GM21390 (cell line): ENCODE results near the gene FMN2.

Source experiments
- ATAC-seq: cut with Tn5 transposase; IDR thresholded peaks from one replicate; pipeline ENCODE4 v1.9.1; 2021; ENCODE audit not compliant: unreplicated experiment

The FMN2 gene

GRCh38 chr1:240349695-240350094 lies 258.0 kb downstream of the FMN2 start:
- no peak for ATAC-seq

GRCh38 chr1:240350910-240351331 lies 259.2 kb downstream of the FMN2 start:
- ATAC-seq: no peak

- ATAC-seq: no peak
These were observed 260.0 kb downstream of the FMN2 start for GRCh38 chr1:240351690-240352089.

- ATAC-seq: no peak
These were observed 261.1 kb downstream of the FMN2 start for GRCh38 chr1:240352769-240353168.

- no peak for ATAC-seq
These were observed 264.9 kb downstream of the FMN2 start for GRCh38 chr1:240356568-240356967.

- no peak for ATAC-seq
These were observed 270.4 kb downstream of the FMN2 start for GRCh38 chr1:240362046-240362445.

- no peak for ATAC-seq
These were observed 271.1 kb downstream of the FMN2 start for GRCh38 chr1:240362826-240363225.

- ATAC-seq: no peak
These were observed 271.6 kb downstream of the FMN2 start for GRCh38 chr1:240363315-240363714.

- no peak for ATAC-seq
These were observed 272.2 kb downstream of the FMN2 start for GRCh38 chr1:240363914-240364313.

- ATAC-seq: no peak
These were observed 275.0 kb downstream of the FMN2 start for GRCh38 chr1:240366636-240367035.

- ATAC-seq: no peak
These were observed 293.9 kb downstream of the FMN2 start for GRCh38 chr1:240385551-240385950.

GRCh38 chr1:240385985-240386978 lies 294.6 kb downstream of the FMN2 start:
- ATAC-seq: no peak

GRCh38 chr1:240387051-240387450 lies 295.4 kb downstream of the FMN2 start:
- no peak for ATAC-seq

GRCh38 chr1:240391660-240392260 lies 300.1 kb downstream of the FMN2 start:
- no peak for ATAC-seq

- no peak for ATAC-seq
These were observed 302.7 kb downstream of the FMN2 start for GRCh38 chr1:240394353-240394752.

GRCh38 chr1:240395336-240395735 lies 303.7 kb downstream of the FMN2 start:
- ATAC-seq: no peak

- no peak for ATAC-seq
These were observed 307.7 kb downstream of the FMN2 start for GRCh38 chr1:240399381-240399780.

- no peak for ATAC-seq
These were observed 310.0 kb downstream of the FMN2 start for GRCh38 chr1:240401731-240402130.

GRCh38 chr1:240402326-240402725 lies 310.6 kb downstream of the FMN2 start:
- no peak for ATAC-seq

GRCh38 chr1:240404286-240404685 lies 312.6 kb downstream of the FMN2 start:
- no peak for ATAC-seq

- ATAC-seq: no peak
These were observed 314.1 kb downstream of the FMN2 start for GRCh38 chr1:240405751-240406150.

- no peak for ATAC-seq
These were observed 315.7 kb downstream of the FMN2 start for GRCh38 chr1:240407407-240407806.
